RWPE1 (cell line): Measurements from ENCODE around the gene CD244.

Experiments
- CTCF ChIA-PET: fragments of 350-600 bp; sonication (Branson Sonifier 250); formaldehyde crosslinking; extraction: SDS; loops from one replicate; lab custom pipeline; 2021; lab: Yijun Ruan, JAX
- POLR2A ChIA-PET: fragments of 400-600 bp; formaldehyde crosslinking; extraction: SDS; loops from one replicate; lab custom pipeline; 2020; ENCODE audit warnings: antibody characterized with exemption; ENCODE audit not compliant: low non-redundant PET; lab: Yijun Ruan, JAX
- DNase-seq: peaks from one replicate; pipeline ENCODE4 v3.0.0; 2012; ENCODE audit warnings: low spot score
- H3K27ac ChIP-seq: fragments of 450-650 bp; 2 replicates; pipeline ENCODE4 v1.5.1; 2017
- CTCF ChIP-seq: fragments of 450-650 bp; conservative IDR thresholded peaks from 2 replicates; pipeline ENCODE4 v1.5.1; 2017; ENCODE audit warnings: low read depth, mild to moderate bottlenecking

The CD244 gene

GRCh38 chr1:160862203-160863060 is at the start of gene CD244:
Gene CD244 (minus strand): TSS chr1:160862887. CDS start chr1:160862677, 210 bp downstream.
- ChIA-PET CTCF (no interaction called here), POLR2A (no interaction called here)
- no peak for DNase-seq
- no peak within 1 kb of the TSS for H3K27ac ChIP-seq
- no peak for TF ChIP-seq CTCF

GRCh38 chr1:160911925-160912324 is 49.2 kb upstream of the CD244 start:
- no peak overlapping the region for H3K27ac ChIP-seq
- no peak for TF ChIP-seq CTCF
- DNase-seq: no peak
- CTCF ChIA-PET: interaction anchor here (0.5 to 0.6 kb wide), 2 partner anchors 67 to 1045 kb away, joined by 3 to 4 read pairs; no protein-coding TSS in a partner anchor
- POLR2A ChIA-PET: no interaction called here

- DNase-seq: no peak
- CTCF ChIA-PET: interaction anchor here (0.6 kb wide), 1 partner anchor 1045 kb away, joined by 3 read pairs; no protein-coding TSS in a partner anchor
- POLR2A ChIA-PET: no interaction called here
- TF ChIP-seq CTCF: no peak
- H3K27ac ChIP-seq: no peak overlapping the region
Measured at GRCh38 chr1:160911441-160911840, 48.8 kb upstream of the CD244 start.

- no peak overlapping the region for H3K27ac ChIP-seq
- ChIA-PET CTCF (interaction anchor here (0.6 kb wide), 1 partner anchor 343 kb away, joined by 3 read pairs; no protein-coding TSS in a partner anchor), POLR2A (no interaction called here)
- no peak for DNase-seq
- no peak for TF ChIP-seq CTCF
Measured at GRCh38 chr1:160910170-160910750, 47.6 kb upstream of the CD244 start.

- no peak overlapping the region for H3K27ac ChIP-seq
- CTCF ChIA-PET: interaction anchor here (0.6 to 1.2 kb wide), 2 partner anchors 46 to 557 kb away, joined by 3 to 4 read pairs; no protein-coding TSS in a partner anchor
- no peak for TF ChIP-seq CTCF
- POLR2A ChIA-PET: no interaction called here
- no peak for DNase-seq
Measured at GRCh38 chr1:160907976-160908375, 45.3 kb upstream of the CD244 start.

- no peak for DNase-seq
- CTCF ChIA-PET: interaction anchor here (1.1 kb wide), 1 partner anchor 19 kb away, joined by 3 read pairs; no protein-coding TSS in a partner anchor
- no peak for TF ChIP-seq CTCF
- POLR2A ChIA-PET: no interaction called here
- H3K27ac ChIP-seq: no peak overlapping the region
Measured at GRCh38 chr1:160905617-160905989, 42.9 kb upstream of the CD244 start.
